Body of pancreas (tissue), 4 donors: ENCODE results near the gene SLC12A5. TPM values are rescaled to one million over a fixed set of nuclear protein-coding genes. Genes with fewer than 3 reads are reported as not detected.

Experiments used
- ATAC-seq: fragments of 150-250 bp; one replicate; pipeline ENCODE4 v1.9.1; 2016
- DNase-seq, 4 donors: peaks; one replicate each; pipeline ENCODE4 v3.0.0-alpha.2; 2019
- H3K27ac ChIP-seq, 4 donors: fragments of 200-600 bp; sonication (generic); 1 replicate in 3 of 4; 2 replicates in 1 of 4; pipeline versions ENCODE4 v1.5.1 to v1.6.1; 2016 to 2019; ENCODE audit warnings: mild to moderate bottlenecking in 1 of 4, mixed read lengths in 1 of 4, moderate library complexity in 1 of 4
- H3K27me3 ChIP-seq, 2 donors: fragments of 200-600 bp; sonication (generic); one replicate each; pipeline ENCODE4 v1.6.0; 2016; ENCODE audit warnings: mild to moderate bottlenecking in 1 of 2
- H3K36me3 ChIP-seq, 2 donors: fragments of 200-600 bp; sonication (generic); replicated peaks in 1 of 2; 2 replicates each; pipeline ENCODE4 v1.5.1; 2016; ENCODE audit warnings: low read depth in 2 of 2; ENCODE audit not compliant: insufficient read depth in 1 of 2
- H3K4me1 ChIP-seq: fragments of 200-600 bp; sonication (generic); one replicate; pipeline ENCODE4 v1.6.0; 2016
- H3K4me3 ChIP-seq, 2 donors: fragments of 200-600 bp; sonication (generic); 1 replicate in 1 of 2; 2 replicates in 1 of 2; pipeline ENCODE4 v1.5.1; 2016 to 2019
- H3K9me3 ChIP-seq, 3 donors: fragments of 200-600 bp; sonication (generic); 1 replicate in 2 of 3; 2 replicates in 1 of 3; pipeline ENCODE4 v1.5.1; 2016
- POLR2A ChIP-seq, 3 donors: fragments of 450-650 bp; IDR thresholded peaks; one replicate each; pipeline ENCODE4 v1.6.1; 2016; ENCODE audit warnings: antibody characterized with exemption in 3 of 3, mild to moderate bottlenecking in 2 of 3
- WGBS, 2 donors: methylation state at CpG; one replicate each; pipeline ENCODE4 v1.1.5; 2017; 5-methylcytosine and 5-hydroxymethylcytosine counted together
- intact Hi-C: fragments of 100-400 bp; cut with DNase I; formaldehyde crosslinking; loops from one replicate; pipeline ENCODE4 v1.15.1; 2023
- total RNA-seq, 2 donors: library from RNA; depleted of rRNA; stranded (reverse); fragments of >200 nt; gene quantifications; one replicate each; pipeline ENCODE4 v1.1.0, GENCODE V29; 2016
- TF ChIP-seq, protein P1 (sequence below), 7 experiments: fragments of 450-650 bp in 4 of 7; fragments of 200-600 bp in 3 of 7; sonication (generic) in 3 of 7; IDR thresholded peaks; one replicate each; pipeline ENCODE4 v1.5.1; 2016 to 2019; ENCODE audit warnings: antibody characterized with exemption in 7 of 7

SLC12A5 gene
- total RNA-seq, 2 donors from 2014 or later, result not detected

DNA sequence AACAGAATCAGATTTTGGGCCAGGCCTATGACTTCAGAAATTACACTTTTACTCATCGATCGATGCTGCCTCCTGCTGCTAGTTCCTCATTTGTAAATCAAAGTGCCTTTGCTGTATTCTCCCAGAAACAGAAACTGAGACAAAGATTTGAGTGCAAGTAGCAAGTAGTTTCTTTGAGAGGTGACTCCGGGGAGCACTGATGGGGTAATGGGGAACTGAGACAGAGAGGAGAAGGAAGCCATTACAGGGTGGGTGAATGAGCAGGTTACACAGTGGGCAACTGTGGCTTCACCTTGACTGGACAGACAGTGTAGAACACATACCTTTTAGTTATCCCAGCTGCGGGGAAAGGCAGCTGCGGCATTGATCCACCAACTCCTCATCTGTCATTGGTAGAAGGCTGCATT lies 79.4 kb downstream of the SLC12A5 start:
- H3K27me3 ChIP-seq, result peaks cover 0 to 8% of the 10 kb centered on the region in 2 donors
- H3K9me3 ChIP-seq, result no peaks in the 10 kb centered on the region
- no peaks in the 10 kb centered on the region for H3K4me1 ChIP-seq
- 43 to 76% methylated on average over 5 of the region's 5 CpGs for WGBS, 2 donors
- intact Hi-C loops, result no loop called here
- no peak overlapping the region for H3K4me3 ChIP-seq
- ATAC-seq (no peak), DNase-seq (no peak)
- H3K27ac ChIP-seq, result peak overlapping the region in 2 of 4 donors; percentile 2 to 17
- no peaks in the 10 kb centered on the region for H3K36me3 ChIP-seq
- no peak for TF ChIP-seq POLR2A (IDR thresholded peaks at IDR 0.05)
- TF ChIP-seq, protein P1, sequence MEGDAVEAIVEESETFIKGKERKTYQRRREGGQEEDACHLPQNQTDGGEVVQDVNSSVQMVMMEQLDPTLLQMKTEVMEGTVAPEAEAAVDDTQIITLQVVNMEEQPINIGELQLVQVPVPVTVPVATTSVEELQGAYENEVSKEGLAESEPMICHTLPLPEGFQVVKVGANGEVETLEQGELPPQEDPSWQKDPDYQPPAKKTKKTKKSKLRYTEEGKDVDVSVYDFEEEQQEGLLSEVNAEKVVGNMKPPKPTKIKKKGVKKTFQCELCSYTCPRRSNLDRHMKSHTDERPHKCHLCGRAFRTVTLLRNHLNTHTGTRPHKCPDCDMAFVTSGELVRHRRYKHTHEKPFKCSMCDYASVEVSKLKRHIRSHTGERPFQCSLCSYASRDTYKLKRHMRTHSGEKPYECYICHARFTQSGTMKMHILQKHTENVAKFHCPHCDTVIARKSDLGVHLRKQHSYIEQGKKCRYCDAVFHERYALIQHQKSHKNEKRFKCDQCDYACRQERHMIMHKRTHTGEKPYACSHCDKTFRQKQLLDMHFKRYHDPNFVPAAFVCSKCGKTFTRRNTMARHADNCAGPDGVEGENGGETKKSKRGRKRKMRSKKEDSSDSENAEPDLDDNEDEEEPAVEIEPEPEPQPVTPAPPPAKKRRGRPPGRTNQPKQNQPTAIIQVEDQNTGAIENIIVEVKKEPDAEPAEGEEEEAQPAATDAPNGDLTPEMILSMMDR (IDR thresholded peaks at IDR 0.05), result no peak

DNA sequence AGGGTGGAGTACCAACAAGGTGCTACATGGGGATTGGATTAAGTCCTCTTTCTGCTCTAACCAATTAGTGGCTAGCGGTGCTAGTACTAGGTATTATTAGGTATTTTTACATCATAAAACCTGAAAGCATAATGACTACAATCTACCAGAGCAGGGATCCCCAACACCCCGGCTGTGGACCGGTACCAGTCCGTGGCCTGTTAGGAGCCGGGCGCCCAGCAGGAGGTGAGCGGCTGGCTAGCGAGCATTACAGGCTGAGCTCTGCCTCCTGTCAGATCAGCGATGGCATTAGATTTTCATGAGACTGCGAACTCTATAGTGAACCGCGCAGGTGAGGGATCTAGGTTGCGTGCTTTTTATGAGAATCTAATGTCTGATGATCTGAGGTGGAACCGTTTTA lies 80.0 kb downstream of the SLC12A5 start:
- Histone ChIP-seq H3K4me3 (no peak overlapping the region), H3K27me3 (peaks cover 0 to 8% of the 10 kb centered on the region in 2 donors), H3K27ac (peak overlapping the region in 2 of 4 donors; percentile 2 to 17), H3K36me3 (no peaks in the 10 kb centered on the region), H3K9me3 (no peaks in the 10 kb centered on the region), H3K4me1 (no peaks in the 10 kb centered on the region)
- no peak for DNase-seq
- intact Hi-C loops, result no loop called here
- no peak for TF ChIP-seq POLR2A (IDR thresholded peaks at IDR 0.05)
- TF ChIP-seq, protein P1 (IDR thresholded peaks at IDR 0.05), result no peak
- no peak for ATAC-seq
- 82 to 84% methylated on average over 14 of the region's 14 CpGs for WGBS, 2 donors

Other genes starting within 250 kb of the SLC12A5 start
- gene WFDC3, start 237.3 kb upstream of the SLC12A5 start, total RNA-seq, result not detected
- gene DNTTIP1, start 237.3 kb upstream of the SLC12A5 start, total RNA-seq, result 10 to 100 TPM; 14.8 to 18.9 TPM
- not detected for gene UBE2C, start 216.6 kb upstream of the SLC12A5 start, total RNA-seq
- gene TNNC2, start 201.9 kb upstream of the SLC12A5 start, total RNA-seq, result not detected
- gene SNX21, start 195.4 kb upstream of the SLC12A5 start, total RNA-seq, result 10 to 100 TPM; 42.8 to 46.5 TPM
- 10 to 100 TPM; 36.8 to 42.8 TPM for gene ACOT8, start 171.8 kb upstream of the SLC12A5 start, total RNA-seq
- 1 to 10 TPM; 1.6 to 2.1 TPM for gene ZSWIM3, start 171.6 kb upstream of the SLC12A5 start, total RNA-seq
- gene ZSWIM1, start 148.0 kb upstream of the SLC12A5 start, total RNA-seq, result 1 to 10 TPM; 5.2 to 7.6 TPM
- gene SPATA25, start 141.6 kb upstream of the SLC12A5 start, total RNA-seq, result 1 to 10 TPM; 1.3 to 2.6 TPM
- 1 to 10 TPM; 3.3 to 5.2 TPM for gene NEURL2, start 138.0 kb upstream of the SLC12A5 start, total RNA-seq
- 10 to 100 TPM; 41.0 to 43.8 TPM for gene CTSA, start 137.9 kb upstream of the SLC12A5 start, total RNA-seq
- 100 to 1,000 TPM; 109 to 198 TPM for gene PLTP, start 117.1 kb upstream of the SLC12A5 start, total RNA-seq
- gene PCIF1, start 94.5 kb upstream of the SLC12A5 start, total RNA-seq, result 10 to 100 TPM; 20.2 to 28.7 TPM
- gene ZNF335, start 57.0 kb upstream of the SLC12A5 start, total RNA-seq, result 10 to 100 TPM; 21.8 to 41.9 TPM
- under 1 TPM in 1 of 2 donors, not detected in 1; 0.26 TPM for gene MMP9, start 20.3 kb upstream of the SLC12A5 start, total RNA-seq
- 10 to 100 TPM; 11.9 to 13.7 TPM for gene NCOA5, start 60.7 kb downstream of the SLC12A5 start, total RNA-seq
- 10 to 100 TPM in 1 of 2 donors, 1 to 10 TPM in 1; 8.9 to 14.5 TPM for gene CD40, start 89.1 kb downstream of the SLC12A5 start, total RNA-seq